ENCODE measurements around the gene HLTF.

- TF ChIP-seq ZNF274 (IDR thresholded peaks at IDR 0.05; ENCODE audit: low read depth, low read length), result no peak
- no peak for TF ChIP-seq SUZ12 (IDR thresholded peaks at IDR 0.05; ENCODE audit: extremely low read depth, insufficient read depth, insufficient read length)
Observed at GRCh38 chr3:148990236-148990635, 96.1 kb downstream of the HLTF start.
